Upper lobe of right lung (tissue), 1 donor: ENCODE results near the gene EIF4A3. TPM values are rescaled to one million over a fixed set of nuclear protein-coding genes. Genes with fewer than 3 reads are reported as not detected.
"Not testable (repeated sequence)": the region's sequence is repeated elsewhere in the genome, so short reads cannot be mapped to it uniquely, and the experiment has no call there.

ENCODE experiments used
- ATAC-seq: fragments of 200-7000 bp; cut with Tn5 transposase; one replicate; pipeline ENCODE4 v1.9.1; 2020; ENCODE audit warnings: mild to moderate bottlenecking, moderate library complexity
- DNase-seq: peaks from one replicate; pipeline ENCODE4 v3.0.0-alpha.2; 2020
- H3K27ac ChIP-seq: fragments of 200-600 bp; one replicate; pipeline ENCODE4 v1.8.0; 2022
- H3K27me3 ChIP-seq: fragments of 200-600 bp; one replicate; pipeline ENCODE4 v1.8.0; 2022; ENCODE audit warnings: mild to moderate bottlenecking
- H3K36me3 ChIP-seq: fragments of 200-600 bp; one replicate; pipeline ENCODE4 v1.8.0; 2022
- H3K4me1 ChIP-seq: fragments of 200-600 bp; one replicate; pipeline ENCODE4 v1.8.0; 2022
- H3K4me3 ChIP-seq: fragments of 200-600 bp; one replicate; pipeline ENCODE4 v1.8.0; 2022; ENCODE audit warnings: mild to moderate bottlenecking
- H3K9me3 ChIP-seq: fragments of 200-600 bp; one replicate; pipeline ENCODE4 v1.8.0; 2022
- CTCF ChIP-seq: fragments of 200-600 bp; IDR thresholded peaks from one replicate; pipeline ENCODE4 v1.8.0; 2022; ENCODE audit warnings: antibody characterized with exemption
- intact Hi-C: fragments of 100-400 bp; cut with DNase I; formaldehyde crosslinking; loops from one replicate; pipeline ENCODE4 v1.11.0; 2022
- total RNA-seq: library from RNA; stranded (reverse); fragmentation: NEBNext Ultra II Directional; extraction: Animal tissue kit (Norgen Biotek cat#: 25700); gene quantifications from one replicate; pipeline ENCODE4 v1.2.1, GENCODE V29; 2021
- donor health status: DM: no; HTN: yes; CAD: no; lungs with severe emphysema.

EIF4A3 gene
- total RNA-seq, 1 donor from 2014 or later = 56.0 TPM

GRCh38 chr17:80164185-80164584, 17.3 kb upstream of the EIF4A3 start:
- Histone ChIP-seq H3K4me1 (no peaks in the 10 kb centered on the region), H3K36me3 (no peaks in the 10 kb centered on the region), H3K27me3 (no peaks in the 10 kb centered on the region), H3K4me3 (no peak overlapping the region), H3K27ac (no peak overlapping the region), H3K9me3 (no peaks in the 10 kb centered on the region)
- ATAC-seq (no peak), DNase-seq (no peak)
- TF ChIP-seq CTCF = no peak
- intact Hi-C loops = no loop called here

GRCh38 chr17:80163336-80163735, 16.4 kb upstream of the EIF4A3 start:
- ATAC-seq (no peak), DNase-seq (no peak)
- Histone ChIP-seq H3K36me3 (no peaks in the 10 kb centered on the region), H3K4me3 (no peak overlapping the region), H3K27me3 (no peaks in the 10 kb centered on the region), H3K9me3 (no peaks in the 10 kb centered on the region), H3K27ac (no peak overlapping the region), H3K4me1 (no peaks in the 10 kb centered on the region)
- intact Hi-C loops = no loop called here
- no peak for TF ChIP-seq CTCF

- Histone ChIP-seq H3K9me3 (peaks cover 4% of the 10 kb centered on the region), H3K27ac (no peak overlapping the region), H3K4me1 (no peaks in the 10 kb centered on the region), H3K4me3 (no peak overlapping the region), H3K36me3 (no peaks in the 10 kb centered on the region), H3K27me3 (no peaks in the 10 kb centered on the region)
- intact Hi-C loops = no loop called here
- no peak for DNase-seq
- no peak for TF ChIP-seq CTCF
- no peak for ATAC-seq
These were observed 13.6 kb upstream of the EIF4A3 start for GRCh38 chr17:80160536-80160935.

GRCh38 chr17:80158846-80159245, 11.9 kb upstream of the EIF4A3 start:
- Histone ChIP-seq H3K9me3 (peaks cover 6% of the 10 kb centered on the region), H3K27ac (no peak overlapping the region), H3K4me3 (no peak overlapping the region), H3K27me3 (no peaks in the 10 kb centered on the region), H3K36me3 (no peaks in the 10 kb centered on the region), H3K4me1 (no peaks in the 10 kb centered on the region)
- ATAC-seq (no peak), DNase-seq (no peak)
- intact Hi-C loops = no loop called here
- TF ChIP-seq CTCF = no peak

- H3K36me3 ChIP-seq, H3K27me3 ChIP-seq, intact Hi-C loops, H3K27ac ChIP-seq, DNase-seq, H3K4me1 ChIP-seq, ATAC-seq, H3K9me3 ChIP-seq, H3K4me3 ChIP-seq: not testable (repeated sequence)
These were observed 8.7 kb upstream of the EIF4A3 start for GRCh38 chr17:80155600-80155999.

- H3K27ac ChIP-seq = no peak overlapping the region
- no peak for DNase-seq
- ATAC-seq = no peak
- TF ChIP-seq CTCF = no peak
- intact Hi-C loops = no loop called here
- no peaks in the 10 kb centered on the region for H3K27me3 ChIP-seq
- H3K36me3 ChIP-seq = no peaks in the 10 kb centered on the region
- no peaks in the 10 kb centered on the region for H3K4me1 ChIP-seq
- peaks cover 6% of the 10 kb centered on the region for H3K9me3 ChIP-seq
- no peak overlapping the region for H3K4me3 ChIP-seq
These were observed 7.2 kb upstream of the EIF4A3 start for GRCh38 chr17:80154166-80154565.
